ENCODE data around the gene CDT1.

DNA sequence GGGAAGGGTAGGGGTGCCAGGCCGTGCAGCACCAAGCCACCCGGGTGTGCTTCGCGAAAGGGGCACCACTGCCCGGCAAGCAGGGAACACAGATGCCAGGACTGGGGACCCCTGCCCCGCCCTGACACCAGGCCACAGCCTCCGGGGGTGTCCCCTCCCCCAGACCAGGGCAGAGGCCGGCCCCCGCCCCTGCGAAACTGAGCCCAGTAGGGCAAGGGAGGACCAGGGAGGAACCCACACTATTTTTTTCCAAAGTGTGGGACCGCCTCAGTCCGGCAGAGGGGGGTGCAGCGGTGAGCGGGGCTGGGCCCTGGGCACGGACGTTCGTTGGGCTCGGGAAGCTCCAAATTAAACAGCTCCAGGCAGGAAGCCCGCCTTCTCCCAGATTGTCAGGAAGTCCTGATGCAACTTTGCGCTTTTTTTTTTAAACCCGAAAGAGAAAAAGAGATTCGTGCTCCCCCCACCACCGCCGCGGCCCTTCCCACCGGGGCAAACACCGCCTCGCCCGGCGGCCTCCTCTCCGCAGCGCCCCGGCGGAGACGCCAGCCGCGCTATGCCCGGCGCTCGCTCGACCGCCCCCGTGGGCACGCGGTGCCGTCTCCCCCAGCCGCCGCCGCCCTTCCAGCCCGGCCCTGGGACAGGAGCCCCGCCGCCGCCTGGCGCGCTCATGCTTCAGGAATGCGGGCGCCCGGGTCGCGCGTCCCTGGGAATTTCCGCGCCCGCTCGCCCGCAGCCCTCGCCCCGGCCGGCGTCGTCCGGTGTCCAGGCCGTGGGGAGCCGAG, 19.3 kb upstream of the CDT1 start:
- TF ChIP-seq, protein P1, sequence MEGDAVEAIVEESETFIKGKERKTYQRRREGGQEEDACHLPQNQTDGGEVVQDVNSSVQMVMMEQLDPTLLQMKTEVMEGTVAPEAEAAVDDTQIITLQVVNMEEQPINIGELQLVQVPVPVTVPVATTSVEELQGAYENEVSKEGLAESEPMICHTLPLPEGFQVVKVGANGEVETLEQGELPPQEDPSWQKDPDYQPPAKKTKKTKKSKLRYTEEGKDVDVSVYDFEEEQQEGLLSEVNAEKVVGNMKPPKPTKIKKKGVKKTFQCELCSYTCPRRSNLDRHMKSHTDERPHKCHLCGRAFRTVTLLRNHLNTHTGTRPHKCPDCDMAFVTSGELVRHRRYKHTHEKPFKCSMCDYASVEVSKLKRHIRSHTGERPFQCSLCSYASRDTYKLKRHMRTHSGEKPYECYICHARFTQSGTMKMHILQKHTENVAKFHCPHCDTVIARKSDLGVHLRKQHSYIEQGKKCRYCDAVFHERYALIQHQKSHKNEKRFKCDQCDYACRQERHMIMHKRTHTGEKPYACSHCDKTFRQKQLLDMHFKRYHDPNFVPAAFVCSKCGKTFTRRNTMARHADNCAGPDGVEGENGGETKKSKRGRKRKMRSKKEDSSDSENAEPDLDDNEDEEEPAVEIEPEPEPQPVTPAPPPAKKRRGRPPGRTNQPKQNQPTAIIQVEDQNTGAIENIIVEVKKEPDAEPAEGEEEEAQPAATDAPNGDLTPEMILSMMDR (IDR thresholded peaks at IDR 0.05), result peak; percentile 49 to 69 (median 60)
- TF ChIP-seq POLR2A (IDR thresholded peaks at IDR 0.05), result no peak

Measured in tibial nerve (tissue), 3 donors.